SK-N-MC (cell line): ENCODE measurements around the gene ANGPTL1.

Experiments
- EZH2 ChIP-seq: fragments of 200-600 bp; sonication (generic); IDR thresholded peaks from one replicate; pipeline ENCODE4 v1.6.1; 2017; ENCODE audit warnings: antibody characterized with exemption
- FOXP2 ChIP-seq: optimal IDR thresholded peaks from 2 replicates; pipeline ENCODE3; 2011; ENCODE audit warnings: mild to moderate bottlenecking, moderate library complexity; ENCODE audit not compliant: insufficient read depth; ENCODE audit errors: extremely low read length, control extremely low read depth
- POLR2AphosphoS5 ChIP-seq: IDR thresholded peaks from 2 replicates; pipeline ENCODE4 v1.6.1; 2012; ENCODE audit warnings: mild to moderate bottlenecking, low read depth, low read length, borderline replicate concordance

- no peak for TF ChIP-seq EZH2
- TF ChIP-seq FOXP2: no peak
- no peak for TF ChIP-seq POLR2AphosphoS5
Observed at GRCh38 chr1:178916448-178917174, 45.7 kb upstream of the ANGPTL1 start.
